ENCODE data around the gene ISLR.

ISLR gene

GRCh38 chr15:74201710-74202420 is 28.4 kb downstream of the ISLR start:
- POLR2A ChIA-PET = no interaction called here
- CTCF ChIA-PET = interaction anchor here (0.7 to 2.0 kb wide), 4 partner anchors 11 to 119 kb away, joined by 3 to 5 read pairs (median 3); no protein-coding TSS in a partner anchor
- no peak for DNase-seq (ENCODE audit: low read depth, low spot score)
- TF ChIP-seq CTCF (IDR thresholded peaks at IDR 0.05; ENCODE audit: insufficient read depth, low read length, missing control alignments) = no peak
- H3K4me3 ChIP-seq (ENCODE audit: low read depth, low read length) = no peak overlapping the region

GRCh38 chr15:74202452-74203401 is 29.2 kb downstream of the ISLR start, which contains the start of gene STRA6:
TSS of gene STRA6 (minus strand) at chr15:74202787. CDS start at chr15:74202267, 520 bp downstream.
- no peak for TF ChIP-seq CTCF (IDR thresholded peaks at IDR 0.05; ENCODE audit: insufficient read depth, low read length, missing control alignments)
- POLR2A ChIA-PET = no interaction called here
- H3K4me3 ChIP-seq (ENCODE audit: low read depth, low read length) = no peak within 1 kb of the TSS
- CTCF ChIA-PET = interaction anchor here (0.7 to 1.6 kb wide), 5 partner anchors 13 to 120 kb away, joined by 3 to 4 read pairs (median 3); no protein-coding TSS in a partner anchor
- DNase-seq (ENCODE audit: low read depth, low spot score) = no peak

- CTCF ChIA-PET = no interaction called here
- H3K4me3 ChIP-seq (ENCODE audit: low read depth, low read length) = no peak overlapping the region
- no peak for DNase-seq (ENCODE audit: low read depth, low spot score)
- TF ChIP-seq CTCF (IDR thresholded peaks at IDR 0.05; ENCODE audit: insufficient read depth, low read length, missing control alignments) = no peak
- POLR2A ChIA-PET = no interaction called here
Measured at GRCh38 chr15:74203914-74204431, 30.5 kb downstream of the ISLR start.

GRCh38 chr15:74205582-74205947 is 32.1 kb downstream of the ISLR start:
- ChIA-PET POLR2A (interaction anchor here (0.6 kb wide), 1 partner anchor 574 kb away, joined by 3 read pairs; no protein-coding TSS in a partner anchor), CTCF (interaction anchor here (0.8 kb wide), 1 partner anchor 11 kb away, joined by 3 read pairs; no protein-coding TSS in a partner anchor)
- no peak overlapping the region for H3K4me3 ChIP-seq (ENCODE audit: low read depth, low read length)
- no peak for TF ChIP-seq CTCF (IDR thresholded peaks at IDR 0.05; ENCODE audit: insufficient read depth, low read length, missing control alignments)
- DNase-seq (ENCODE audit: low read depth, low spot score) = no peak

- H3K4me3 ChIP-seq (ENCODE audit: low read depth, low read length) = no peak overlapping the region
- DNase-seq (ENCODE audit: low read depth, low spot score) = no peak
- ChIA-PET CTCF (interaction anchor here (1.5 kb wide), 1 partner anchor 11 kb away, joined by 3 read pairs; no protein-coding TSS in a partner anchor), POLR2A (no interaction called here)
- no peak for TF ChIP-seq CTCF (IDR thresholded peaks at IDR 0.05; ENCODE audit: insufficient read depth, low read length, missing control alignments)
Measured at GRCh38 chr15:74206801-74207281, 33.3 kb downstream of the ISLR start.
